HepG2 (cell line): Measurements from ENCODE around the gene ATP8A2. TPM values are rescaled to one million over a fixed set of nuclear protein-coding genes. Genes with fewer than 3 reads are reported as not detected.

ENCODE experiments used
- ATAC-seq: fragments of 200-7000 bp; cut with Tn5 transposase; 3 replicates; pipeline ENCODE4 v1.9.1; 2020; ENCODE audit warnings: mild to moderate bottlenecking, moderate library complexity
- BruUV-seq: library from RNA; stranded (reverse); fragments of 400-500 nt; replicated peaks from 2 replicates; lab custom pipeline; 2021; lab: Mats Ljungman, UMichigan
- CTCF ChIA-PET: fragments of 300-600 bp; formaldehyde crosslinking; extraction: SDS; loops from one replicate; lab custom pipeline; 2021; ENCODE audit warnings: low total read pairs, inconsistent platforms, low intra/inter-chr PET ratio; lab: Yijun Ruan, JAX
- POLR2A ChIA-PET: fragments of 350-600 bp; sonication (Branson Sonifier 250); formaldehyde crosslinking; loops from one replicate; lab custom pipeline; 2020; ENCODE audit warnings: antibody characterized with exemption, inconsistent platforms; lab: Yijun Ruan, JAX
- DNase-seq: peaks from one replicate; pipeline ENCODE4 v3.0.0-alpha.2; 2015; ENCODE audit warnings: low spot score
- FAIRE-seq: peaks from 3 replicates; lab custom pipeline; 2011; peaks lifted over from hg19 to GRCh38; lab: Jason Lieb, UNC
- H2AFZ ChIP-seq: one replicate; pipeline ENCODE4 v1.6.1; 2011; ENCODE audit warnings: low read length, inconsistent platforms
- H3K27ac ChIP-seq: fragments of 300-600 bp; 3 replicates; pipeline ENCODE4 v1.8.0; 2011; ENCODE audit warnings: mixed run types, mild to moderate bottlenecking, mixed read lengths, low read length, inconsistent platforms; ENCODE audit not compliant: insufficient read depth; ENCODE audit errors: extremely low read length
- H3K27me3 ChIP-seq, 2 experiments: fragments of 200-600 bp in 1 of 2; 2 replicates in 1 of 2; 3 replicates in 1 of 2; pipeline versions ENCODE4 v1.6.0 to v1.8.0; 2011; ENCODE audit warnings: low read length in 2 of 2, mild to moderate bottlenecking in 2 of 2, moderate library complexity in 2 of 2, inconsistent platforms in 1 of 2; ENCODE audit not compliant: insufficient read depth in 2 of 2, control insufficient read depth in 1 of 2
- H3K36me3 ChIP-seq, 2 experiments: fragments of 200-600 bp in 1 of 2; replicated peaks in 1 of 2; 2 replicates in 1 of 2; 3 replicates in 1 of 2; pipeline versions ENCODE4 v1.5.1 to v1.8.0; 2011; ENCODE audit warnings: low read length in 2 of 2, inconsistent platforms in 1 of 2; ENCODE audit not compliant: insufficient read depth in 2 of 2, control insufficient read depth in 1 of 2
- H3K4me1 ChIP-seq: 2 replicates; pipeline ENCODE4 v1.5.1; 2012; ENCODE audit warnings: low read length, inconsistent platforms; ENCODE audit not compliant: insufficient read depth
- H3K4me2 ChIP-seq: 2 replicates; pipeline ENCODE4 v1.6.0; 2011; ENCODE audit warnings: low read depth, low read length, inconsistent platforms
- H3K4me3 ChIP-seq, 3 experiments: fragments of 200-600 bp in 1 of 3; sonication (generic), shearing (Covaris generic) in 1 of 3; replicated peaks in 1 of 3; 2 replicates each; pipeline ENCODE4 v1.5.1; 2011 to 2016; ENCODE audit warnings: low read length in 3 of 3, inconsistent platforms in 2 of 3, low read depth in 2 of 3, mild to moderate bottlenecking in 2 of 3, control low read depth in 1 of 3, mixed read lengths in 1 of 3; ENCODE audit not compliant: insufficient read depth in 1 of 3
- H3K79me2 ChIP-seq: one replicate; pipeline ENCODE4 v1.6.1; 2011; ENCODE audit warnings: low read length, inconsistent platforms; ENCODE audit not compliant: insufficient read depth
- H3K9ac ChIP-seq: 2 replicates; pipeline ENCODE4 v1.6.0; 2011; ENCODE audit warnings: mild to moderate bottlenecking, low read depth, low read length, inconsistent platforms; ENCODE audit not compliant: insufficient read depth
- H3K9me3 ChIP-seq: 2 replicates; pipeline ENCODE4 v1.5.1; 2012; ENCODE audit warnings: mild to moderate bottlenecking, low read length
- H4K20me1 ChIP-seq: 2 replicates; pipeline ENCODE4 v1.6.0; 2011; ENCODE audit warnings: inconsistent platforms, mild to moderate bottlenecking, low read length, moderate library complexity; ENCODE audit not compliant: insufficient read depth
- CHCHD3 ChIP-seq: sonication (generic); formaldehyde crosslinking; IDR thresholded peaks from 2 replicates; pipeline ENCODE4 v1.8.0; 2022; ENCODE audit warnings: mild to moderate bottlenecking, missing genetic modification reagents, moderate library complexity
- GFI1 ChIP-seq: sonication (generic); formaldehyde crosslinking; IDR thresholded peaks from 2 replicates; pipeline ENCODE4 v1.5.0; 2020; ENCODE audit warnings: missing genetic modification reagents, mild to moderate bottlenecking, borderline replicate concordance
- MEIS1 ChIP-seq: sonication (generic); formaldehyde crosslinking; IDR thresholded peaks from 2 replicates; pipeline ENCODE4 v1.9.0; 2021; ENCODE audit warnings: mild to moderate bottlenecking, missing genetic modification reagents, moderate library complexity, borderline replicate concordance
- MEIS2 ChIP-seq: sonication (generic); formaldehyde crosslinking; IDR thresholded peaks from 2 replicates; pipeline ENCODE4 v1.9.0; 2021; ENCODE audit warnings: mild to moderate bottlenecking, missing genetic modification reagents
- NFIB ChIP-seq: sonication (generic); formaldehyde crosslinking; IDR thresholded peaks from 2 replicates; pipeline ENCODE4 v1.9.0; 2021; ENCODE audit warnings: missing genetic modification reagents, mild to moderate bottlenecking, borderline replicate concordance
- SAP130 ChIP-seq: IDR thresholded peaks from 2 replicates; pipeline ENCODE4 v1.6.1; 2016; ENCODE audit warnings: low read depth
- U2AF1 ChIP-seq: fragments of 200-400 bp; formaldehyde crosslinking; optimal IDR thresholded peaks from 2 replicates; pipeline ENCODE3; 2017; ENCODE audit warnings: mild to moderate bottlenecking, low read depth, low read length
- ZNF207 ChIP-seq: fragments of 450-650 bp; IDR thresholded peaks from 2 replicates; pipeline ENCODE4 v1.6.1; 2016; ENCODE audit warnings: antibody characterized with exemption, borderline replicate concordance
- ZNF263 ChIP-seq: sonication (generic); formaldehyde crosslinking; IDR thresholded peaks from 2 replicates; pipeline ENCODE4 v1.4.0; 2020; ENCODE audit warnings: missing genetic modification reagents
- ZNF350 ChIP-seq: sonication (generic); formaldehyde crosslinking; IDR thresholded peaks from 2 replicates; pipeline ENCODE4 v1.4.0; 2020; ENCODE audit warnings: mild to moderate bottlenecking, low read depth, missing genetic modification reagents, borderline replicate concordance
- ZNF546 ChIP-seq: sonication (generic); formaldehyde crosslinking; conservative IDR thresholded peaks from 2 replicates; pipeline ENCODE4 v1.8.1; 2023; ENCODE audit warnings: mild to moderate bottlenecking, missing genetic modification reagents
- ZNF766 ChIP-seq: sonication (generic); formaldehyde crosslinking; IDR thresholded peaks from 2 replicates; pipeline ENCODE4 v1.5.0; 2020; ENCODE audit warnings: missing genetic modification reagents, borderline replicate concordance
- ZNF792 ChIP-seq: IDR thresholded peaks from 2 replicates; pipeline ENCODE4 v1.6.1; 2016
- ZNF879 ChIP-seq: sonication (generic); formaldehyde crosslinking; IDR thresholded peaks from 2 replicates; pipeline ENCODE4 v1.8.1; 2023; ENCODE audit warnings: missing genetic modification reagents
- WGBS: methylation state at CpG from one replicate; pipeline ENCODE4 v1.1.6; 2017; ENCODE audit warnings: low lambda C conversion rate; 5-methylcytosine and 5-hydroxymethylcytosine counted together
- in situ Hi-C: cut with HindIII; loops from 2 replicates; pipeline ENCODE4 v1.10.0; 2017; ENCODE audit warnings: low pct_unique_long_range_greater_than_20kb; ENCODE audit not compliant: extremely low pct_ligation_motif_present
- intact Hi-C: fragments of 100-400 bp; cut with micrococcal nuclease; formaldehyde crosslinking; loops from one replicate; pipeline ENCODE4 v1.10.0; 2022; ENCODE audit not compliant: unreplicated experiment
- polyA plus RNA-seq, 8 experiments: library from polyadenylated mRNA; depleted of rRNA in 3 of 8; stranded (reverse) in 7 of 8; unstranded in 1 of 8; fragments of >200 nt; fragmentation: Illumina TruSeq in 4 of 8; extraction: Trizol in 4 of 8; gene quantifications; 2 replicates each; pipeline versions ENCODE4 v1.2.1 to v1.2.3, GENCODE V29; 2011 to 2016; ENCODE audit warnings: low read depth in 4 of 8, missing spikeins in 1 of 8, mixed read lengths in 1 of 8; ENCODE audit not compliant: insufficient read depth in 1 of 8
- total RNA-seq, 5 experiments: library from RNA; depleted of rRNA; stranded (reverse); fragments of >200 nt; fragmentation: Illumina TruSeq; extraction: Trizol; gene quantifications; 2 replicates each; pipeline ENCODE4 v1.2.3, GENCODE V29; 2016; ENCODE audit warnings: low read depth in 1 of 5
- TF ChIP-seq, protein P1 (sequence below): sonication (generic); formaldehyde crosslinking; IDR thresholded peaks from 2 replicates; pipeline ENCODE4 v1.5.0; 2020; ENCODE audit warnings: missing genetic modification reagents

Gene ATP8A2
- total and polyA plus RNA-seq, 2 of the 13 experiments (the other 11 are each of a cell fraction or from before 2014, with no cell fraction given): 0.09 TPM; not detected in 1

DNA sequence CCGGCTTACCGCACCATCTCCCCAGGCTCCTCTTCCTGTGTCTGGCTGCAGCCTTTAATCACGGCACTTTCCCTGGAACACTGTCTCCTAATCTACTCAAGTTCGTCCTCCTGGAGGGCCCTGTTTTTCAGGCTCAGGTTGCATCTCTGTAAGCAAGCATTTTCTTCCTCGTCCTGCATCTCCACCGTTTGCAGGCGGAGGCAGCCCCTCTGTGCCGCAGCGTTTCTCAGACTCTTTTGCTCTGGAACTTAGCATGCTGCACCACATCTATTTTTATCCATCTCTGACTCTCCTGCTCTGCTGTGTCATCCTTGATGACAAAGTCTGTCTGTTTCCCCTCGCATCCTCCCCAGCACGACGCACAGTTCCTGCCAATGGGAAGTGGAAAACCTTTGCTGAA, 117.5 kb downstream of the ATP8A2 start:
- 53% methylated on average over 12 of the region's 12 CpGs for WGBS
- H3K9me3 ChIP-seq: no peaks in the 10 kb centered on the region
- H2AFZ ChIP-seq: no peak overlapping the region
- H3K4me2 ChIP-seq: no peak overlapping the region
- no peaks in the 10 kb centered on the region for H3K4me1 ChIP-seq
- POLR2A ChIA-PET: no interaction called here
- FAIRE-seq: no peak
- intact Hi-C loops: no loop called here
- H4K20me1 ChIP-seq: no peaks in the 10 kb centered on the region
- ATAC-seq: no peak
- TF ChIP-seq ZNF263 (CRISPR knock-in tag) (no peak), ZNF546 (CRISPR knock-in tag) (no peak), NFIB (CRISPR knock-in tag) (no peak), CHCHD3 (CRISPR knock-in tag) (no peak), ZNF792 (CRISPR knock-in tag) (no peak), ZNF350 (no peak), SAP130 (CRISPR knock-in tag) (no peak), ZNF207 (no peak), ZNF766 (CRISPR knock-in tag) (no peak), ZNF879 (no peak), MEIS2 (no peak), MEIS1 (CRISPR knock-in tag) (no peak), U2AF1 (no peak), GFI1 (CRISPR knock-in tag) (no peak)
- TF ChIP-seq, protein P1, sequence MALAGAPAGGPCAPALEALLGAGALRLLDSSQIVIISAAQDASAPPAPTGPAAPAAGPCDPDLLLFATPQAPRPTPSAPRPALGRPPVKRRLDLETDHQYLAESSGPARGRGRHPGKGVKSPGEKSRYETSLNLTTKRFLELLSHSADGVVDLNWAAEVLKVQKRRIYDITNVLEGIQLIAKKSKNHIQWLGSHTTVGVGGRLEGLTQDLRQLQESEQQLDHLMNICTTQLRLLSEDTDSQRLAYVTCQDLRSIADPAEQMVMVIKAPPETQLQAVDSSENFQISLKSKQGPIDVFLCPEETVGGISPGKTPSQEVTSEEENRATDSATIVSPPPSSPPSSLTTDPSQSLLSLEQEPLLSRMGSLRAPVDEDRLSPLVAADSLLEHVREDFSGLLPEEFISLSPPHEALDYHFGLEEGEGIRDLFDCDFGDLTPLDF (CRISPR knock-in tag): no peak
- H3K27me3 ChIP-seq: peaks cover 0 to 9% of the 10 kb centered on the region in 2 experiments; a peak in 2 of 5 replicates
- H3K9ac ChIP-seq: no peak overlapping the region
- BruUV-seq: no TSS peak
- no peaks in the 10 kb centered on the region for H3K36me3 ChIP-seq
- DNase-seq: no peak
- CTCF ChIA-PET: no interaction called here
- H3K4me3 ChIP-seq: no peak overlapping the region
- H3K79me2 ChIP-seq: no peaks in the 10 kb centered on the region
- in situ Hi-C loops: no loop called here
- no peak overlapping the region for H3K27ac ChIP-seq
